ENCODE measurements around the gene TMEM51. TPM values are rescaled to one million over a fixed set of nuclear protein-coding genes. Genes with fewer than 3 reads are reported as not detected.
A peak's percentile ranks its signal among the peaks of the same experiment; 100 is the strongest.

The TMEM51 gene
- total RNA-seq, 1 experiment from 2014 or later, result 19.2 TPM

DNA sequence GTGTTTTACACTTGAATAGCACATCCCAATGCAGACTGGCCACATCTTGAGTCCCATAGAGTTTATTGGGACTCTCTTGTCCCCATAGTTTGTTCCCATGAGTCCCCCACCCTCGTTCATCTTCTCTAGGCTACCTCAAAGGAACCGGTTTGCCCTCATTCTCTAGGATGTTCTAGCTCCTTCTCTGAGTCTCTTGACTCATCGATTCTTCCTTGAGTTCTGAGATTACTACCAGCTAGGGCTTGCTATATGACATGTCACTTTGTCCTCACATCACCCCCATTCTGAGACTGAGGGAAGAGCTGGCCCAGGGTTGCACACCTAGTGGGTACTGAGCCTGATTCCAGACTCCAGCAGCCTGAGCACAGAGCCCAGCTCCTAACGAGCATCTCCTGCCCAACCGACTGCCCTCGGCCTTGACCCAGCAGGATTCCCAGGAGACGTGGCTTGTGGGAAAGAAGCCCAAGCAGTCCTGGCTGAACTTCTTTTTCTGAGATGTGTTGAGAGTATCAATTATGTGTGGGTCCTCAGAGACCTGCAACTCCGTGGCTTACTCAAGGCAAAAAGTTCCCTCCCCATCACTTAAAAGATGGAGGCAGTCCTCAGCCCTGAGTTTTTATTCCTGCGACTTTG lies 42.0 kb downstream of the TMEM51 start:
- no peaks in the 10 kb centered on the region for H3K36me3 ChIP-seq
- DNase-seq (ENCODE audit: low read depth in 1 of 2, low spot score in 2 of 2), result no peak
- H3K9me3 ChIP-seq (replicated peaks), result no peaks in the 10 kb centered on the region
- no peak overlapping the region for H3K27ac ChIP-seq
- H3K4me1 ChIP-seq (replicated peaks), result peaks cover 5% of the 10 kb centered on the region
- H3K4me3 ChIP-seq, result no peak overlapping the region
- H3K27me3 ChIP-seq (replicated peaks), result no peaks in the 10 kb centered on the region

DNA sequence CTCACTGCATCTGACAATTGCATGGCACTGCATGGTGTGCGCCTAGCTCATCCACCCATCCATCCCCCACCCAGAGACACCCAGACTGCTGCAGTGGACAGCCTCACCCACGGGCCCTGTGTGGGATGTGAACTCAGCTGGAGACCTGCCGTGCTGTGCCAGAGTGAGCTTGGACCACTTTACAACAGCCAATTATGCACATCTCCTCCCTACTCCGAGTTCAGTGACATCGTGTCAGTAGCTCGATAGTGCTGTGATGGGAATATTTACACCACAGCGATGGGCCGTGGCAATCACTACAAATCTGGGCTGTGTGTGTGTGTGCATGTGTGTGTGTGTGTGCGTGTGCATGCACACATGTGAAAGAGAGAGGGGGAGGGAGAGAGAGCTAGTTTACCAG lies 42.5 kb downstream of the TMEM51 start:
- no peaks in the 10 kb centered on the region for H3K36me3 ChIP-seq
- H3K9me3 ChIP-seq (replicated peaks), result no peaks in the 10 kb centered on the region
- H3K27me3 ChIP-seq (replicated peaks), result no peaks in the 10 kb centered on the region
- no peak for DNase-seq (ENCODE audit: low read depth in 1 of 2, low spot score in 2 of 2)
- no peak overlapping the region for H3K4me3 ChIP-seq
- H3K27ac ChIP-seq, result no peak overlapping the region
- H3K4me1 ChIP-seq (replicated peaks), result peaks cover 9% of the 10 kb centered on the region

DNA sequence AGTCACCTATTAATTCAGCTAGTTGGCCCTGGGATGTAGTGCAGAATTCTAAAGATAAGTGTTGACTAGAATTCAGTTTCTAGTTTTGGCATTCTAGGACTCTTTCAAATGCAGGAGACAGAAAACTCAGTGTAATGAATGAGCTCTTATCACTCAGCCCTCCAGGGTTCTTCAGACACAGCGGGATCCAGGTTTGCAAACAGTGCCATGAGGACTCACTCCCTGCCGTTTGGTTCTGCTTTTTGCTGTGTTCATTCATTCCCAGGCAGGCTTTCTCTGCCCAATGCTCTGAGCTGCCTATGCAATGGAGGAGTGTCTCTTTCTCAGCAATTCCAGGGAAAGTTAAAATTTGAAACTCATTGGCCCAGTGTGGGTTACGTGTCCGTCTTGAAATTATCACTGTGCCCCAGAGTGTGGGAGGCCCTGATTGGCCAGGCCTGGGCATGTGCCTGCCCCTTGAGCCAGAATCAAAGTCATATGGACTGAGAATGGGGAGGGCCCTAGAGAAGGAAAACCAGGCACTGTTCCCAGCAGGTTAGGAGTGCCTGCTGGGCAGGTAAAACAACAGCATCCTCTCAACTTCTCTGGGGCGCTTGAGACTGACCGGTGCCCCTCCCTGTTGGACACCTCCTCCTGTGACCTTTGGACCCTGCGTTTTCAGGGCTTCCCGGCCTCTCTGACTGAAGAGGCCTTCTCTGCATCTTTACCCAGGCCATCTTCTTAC lies 43.4 kb downstream of the TMEM51 start:
- Histone ChIP-seq H3K4me3 (no peak overlapping the region), H3K9me3 (replicated peaks) (no peaks in the 10 kb centered on the region), H3K4me1 (replicated peaks) (peaks cover 9% of the 10 kb centered on the region), H3K36me3 (no peaks in the 10 kb centered on the region), H3K27ac (no peak overlapping the region), H3K27me3 (replicated peaks) (no peaks in the 10 kb centered on the region)
- no peak for DNase-seq (ENCODE audit: low read depth in 1 of 2, low spot score in 2 of 2)

DNA sequence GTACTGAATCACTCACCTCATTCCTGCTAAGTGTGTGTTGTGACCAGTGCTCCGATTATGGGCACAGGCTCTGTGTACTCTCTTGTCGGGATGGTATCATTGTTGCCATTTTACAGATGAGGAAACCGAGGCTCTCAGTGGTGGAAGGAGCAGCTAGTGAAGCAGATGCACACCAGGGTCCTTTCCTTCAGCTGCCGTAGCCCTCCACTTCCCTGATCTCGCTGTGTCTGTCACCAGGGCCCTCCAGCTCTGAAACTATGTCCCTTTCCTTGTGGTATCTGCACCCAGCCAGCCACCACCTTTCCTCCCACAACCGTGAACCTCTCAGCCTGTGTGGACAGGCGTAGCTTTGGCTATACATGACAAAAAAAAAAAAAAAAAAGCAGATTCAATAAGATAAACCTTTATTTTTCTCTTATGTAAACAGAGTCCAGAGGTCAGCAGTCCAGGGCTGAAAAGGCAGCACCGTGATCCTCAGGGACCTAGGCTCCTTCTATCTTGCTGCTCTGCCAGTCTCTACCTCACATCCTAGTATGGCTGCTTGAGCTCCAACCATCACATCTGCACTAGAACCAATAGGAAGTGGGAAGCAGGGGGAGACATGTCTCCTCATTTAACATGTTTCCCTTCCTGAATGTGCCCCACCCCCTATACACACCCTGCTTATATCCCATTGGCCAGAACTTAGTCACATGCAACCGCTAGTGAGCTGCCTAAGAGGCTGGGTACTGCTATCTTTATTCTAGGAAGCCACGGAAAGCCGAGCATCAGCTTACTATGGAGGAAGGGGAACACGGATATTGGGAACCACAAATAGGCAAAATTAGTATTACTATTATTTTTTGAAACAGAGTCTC lies 44.3 kb downstream of the TMEM51 start:
- no peaks in the 10 kb centered on the region for H3K36me3 ChIP-seq

DNA sequence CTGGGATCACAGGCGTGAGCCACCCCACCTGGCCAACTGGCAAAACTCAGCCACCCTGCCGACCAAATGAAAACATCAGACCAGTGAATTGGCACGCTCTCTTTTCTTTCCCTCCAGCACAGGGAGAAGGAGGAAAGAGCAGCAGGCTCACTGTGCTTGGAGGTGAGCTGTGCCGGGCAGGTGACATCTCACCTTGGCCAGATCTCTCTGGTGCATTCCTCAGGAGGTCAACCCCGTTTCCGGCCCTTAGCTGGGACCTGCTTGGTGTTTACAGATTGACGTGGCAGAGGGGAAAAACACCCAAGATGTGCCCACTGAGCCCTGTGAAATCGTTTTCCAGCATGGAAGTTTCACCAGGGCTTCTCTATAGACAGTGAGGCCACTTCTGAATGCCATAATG lies 45.1 kb downstream of the TMEM51 start:
- no peak for DNase-seq (ENCODE audit: low read depth in 1 of 2, low spot score in 2 of 2)
- H3K36me3 ChIP-seq, result no peaks in the 10 kb centered on the region
- no peak overlapping the region for H3K4me3 ChIP-seq
- H3K27me3 ChIP-seq (replicated peaks), result no peaks in the 10 kb centered on the region
- no peak overlapping the region for H3K27ac ChIP-seq
- peaks cover 9% of the 10 kb centered on the region for H3K4me1 ChIP-seq (replicated peaks)
- no peaks in the 10 kb centered on the region for H3K9me3 ChIP-seq (replicated peaks)

More for the DNA sequence above, 44.3 kb downstream of the TMEM51 start:
- DNase-seq (ENCODE audit: low read depth in 1 of 2, low spot score in 2 of 2), result no peak
- H3K9me3 ChIP-seq (replicated peaks), result no peaks in the 10 kb centered on the region
- no peak overlapping the region for H3K4me3 ChIP-seq
- H3K27ac ChIP-seq, result no peak overlapping the region
- H3K27me3 ChIP-seq (replicated peaks), result no peaks in the 10 kb centered on the region
- peaks cover 9% of the 10 kb centered on the region for H3K4me1 ChIP-seq (replicated peaks)

DNA sequence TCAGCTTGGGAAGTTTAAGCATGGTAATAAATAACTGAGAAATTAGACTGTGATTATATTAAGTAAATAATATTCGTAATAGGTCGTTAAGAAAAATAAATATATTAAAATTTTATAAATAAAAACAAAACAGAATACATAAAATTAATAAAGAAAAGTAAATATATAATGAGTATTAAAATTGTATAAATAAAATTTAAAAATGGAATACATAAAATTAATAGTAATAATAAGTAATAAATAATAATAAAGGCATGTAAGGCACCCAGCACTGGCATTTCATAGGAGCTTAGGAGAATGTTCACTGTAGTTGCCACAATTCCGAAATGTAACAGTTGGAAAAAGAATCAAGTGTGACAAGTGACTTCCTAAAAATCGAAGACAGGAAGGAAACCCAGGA lies 47.7 kb downstream of the TMEM51 start:
- no peaks in the 10 kb centered on the region for H3K9me3 ChIP-seq (replicated peaks)
- no peak for DNase-seq (ENCODE audit: low read depth in 1 of 2, low spot score in 2 of 2)
- H3K4me1 ChIP-seq (replicated peaks), result peaks cover 9% of the 10 kb centered on the region
- H3K27me3 ChIP-seq (replicated peaks), result no peaks in the 10 kb centered on the region
- H3K27ac ChIP-seq, result peak overlapping the region; percentile 7; the same call in 1 of the 2 replicates
- no peaks in the 10 kb centered on the region for H3K36me3 ChIP-seq
- H3K4me3 ChIP-seq, result no peak overlapping the region

DNA sequence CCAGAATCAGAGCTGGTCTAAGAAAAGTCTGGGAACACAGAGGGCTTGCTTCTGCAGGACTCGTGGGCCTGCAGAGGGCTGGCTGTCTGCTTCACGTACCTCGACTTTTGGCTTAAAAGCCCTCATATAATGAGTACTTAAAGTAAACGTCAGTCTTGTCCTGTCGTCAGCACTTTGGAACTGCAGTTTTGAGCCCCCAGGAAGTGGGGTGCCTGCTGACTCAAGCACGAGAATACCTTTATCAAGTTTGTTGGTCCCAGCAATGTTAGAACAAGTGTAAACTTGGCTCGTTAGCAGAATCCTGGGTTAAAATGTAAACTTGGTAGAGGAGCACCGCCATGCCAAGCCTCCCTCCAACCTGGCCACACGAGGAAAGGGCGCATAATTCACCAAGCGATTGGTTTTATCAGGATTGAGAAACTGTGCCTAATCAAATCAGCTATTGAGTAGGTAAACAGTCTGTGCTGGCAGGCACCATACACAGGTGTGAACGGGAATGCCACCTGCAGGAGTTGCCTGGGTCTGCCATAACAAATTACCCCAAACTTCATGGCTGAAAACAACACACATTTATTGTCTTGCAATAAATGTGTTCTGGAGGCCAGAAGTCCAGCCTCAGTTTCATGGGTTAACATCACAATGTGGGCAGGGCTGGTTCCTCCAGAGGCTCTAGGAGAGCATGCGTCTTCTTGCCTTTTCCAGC lies 48.5 kb downstream of the TMEM51 start:
- no peak for DNase-seq (ENCODE audit: low read depth in 1 of 2, low spot score in 2 of 2)
- Histone ChIP-seq H3K27ac (no peak overlapping the region), H3K9me3 (replicated peaks) (no peaks in the 10 kb centered on the region), H3K27me3 (replicated peaks) (no peaks in the 10 kb centered on the region), H3K4me1 (replicated peaks) (peaks cover 9% of the 10 kb centered on the region), H3K36me3 (no peaks in the 10 kb centered on the region), H3K4me3 (no peak overlapping the region)

DNA sequence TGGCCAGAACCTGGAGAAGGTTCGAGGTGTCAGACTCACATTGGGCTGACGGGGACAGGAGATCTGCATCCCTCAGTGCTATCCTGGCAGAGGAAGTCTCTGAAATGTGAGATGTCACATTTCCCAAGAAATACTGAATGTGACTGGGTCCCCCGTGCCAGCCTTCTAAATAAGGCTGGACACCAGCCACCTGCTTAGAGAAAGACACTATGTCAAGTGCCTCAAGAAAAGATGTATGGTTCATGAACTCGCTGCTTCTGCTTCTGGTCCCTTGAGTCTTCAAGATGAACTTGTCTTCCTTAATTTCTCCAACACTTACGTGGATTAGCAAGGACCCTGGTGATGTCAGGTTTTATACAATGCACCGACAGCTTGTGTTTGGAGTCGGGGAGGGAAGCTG lies 51.4 kb downstream of the TMEM51 start:
- Histone ChIP-seq H3K27ac (no peak overlapping the region), H3K4me3 (no peak overlapping the region), H3K4me1 (replicated peaks) (peaks cover 9% of the 10 kb centered on the region), H3K9me3 (replicated peaks) (no peaks in the 10 kb centered on the region), H3K36me3 (no peaks in the 10 kb centered on the region; the same call in 1 of the 2 replicates), H3K27me3 (replicated peaks) (no peaks in the 10 kb centered on the region)
- no peak for DNase-seq (ENCODE audit: low read depth in 1 of 2, low spot score in 2 of 2)

DNA sequence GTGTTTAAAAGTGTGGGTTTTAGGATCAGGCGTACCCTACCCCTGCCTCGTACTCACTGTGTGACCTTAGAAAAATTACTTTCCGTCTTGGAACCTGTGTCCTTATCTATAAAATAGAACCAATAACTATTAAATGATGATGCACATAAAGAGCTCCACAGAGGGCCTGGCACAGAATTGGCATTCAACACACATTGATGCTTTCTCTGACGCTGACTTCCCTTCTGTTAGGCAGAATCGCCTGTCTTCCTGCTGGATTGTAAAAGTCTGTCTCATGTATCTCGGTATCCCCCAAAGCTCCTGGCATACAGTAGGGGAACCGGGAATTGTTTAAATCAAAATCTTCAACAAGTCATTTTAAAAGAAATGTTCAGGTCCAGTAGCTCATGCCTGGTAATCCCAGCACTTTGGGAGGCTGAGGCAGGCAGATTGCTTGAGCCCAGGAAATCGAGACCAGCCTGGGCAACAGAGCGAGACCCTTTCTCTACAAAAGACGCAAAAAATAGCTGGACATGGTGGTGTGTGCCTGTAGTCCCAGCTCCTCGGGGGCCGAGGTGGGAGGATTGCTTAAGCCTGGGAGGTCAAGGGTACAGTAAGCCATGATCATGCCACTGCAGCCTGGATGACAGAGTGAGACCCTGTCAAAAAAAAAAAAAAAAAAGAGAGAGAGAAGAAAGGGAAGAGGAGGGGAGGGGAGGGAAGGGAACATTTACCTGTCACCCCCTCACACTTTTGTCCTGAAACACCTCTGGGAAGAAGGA lies 52.2 kb downstream of the TMEM51 start:
- peaks cover 3% of the 10 kb centered on the region for H3K4me1 ChIP-seq (replicated peaks)
- H3K27ac ChIP-seq, result no peak overlapping the region
- H3K4me3 ChIP-seq, result no peak overlapping the region
- H3K9me3 ChIP-seq (replicated peaks), result no peaks in the 10 kb centered on the region
- H3K36me3 ChIP-seq, result no peaks in the 10 kb centered on the region; the same call in 1 of the 2 replicates
- no peak for DNase-seq (ENCODE audit: low read depth in 1 of 2, low spot score in 2 of 2)
- H3K27me3 ChIP-seq (replicated peaks), result no peaks in the 10 kb centered on the region

DNA sequence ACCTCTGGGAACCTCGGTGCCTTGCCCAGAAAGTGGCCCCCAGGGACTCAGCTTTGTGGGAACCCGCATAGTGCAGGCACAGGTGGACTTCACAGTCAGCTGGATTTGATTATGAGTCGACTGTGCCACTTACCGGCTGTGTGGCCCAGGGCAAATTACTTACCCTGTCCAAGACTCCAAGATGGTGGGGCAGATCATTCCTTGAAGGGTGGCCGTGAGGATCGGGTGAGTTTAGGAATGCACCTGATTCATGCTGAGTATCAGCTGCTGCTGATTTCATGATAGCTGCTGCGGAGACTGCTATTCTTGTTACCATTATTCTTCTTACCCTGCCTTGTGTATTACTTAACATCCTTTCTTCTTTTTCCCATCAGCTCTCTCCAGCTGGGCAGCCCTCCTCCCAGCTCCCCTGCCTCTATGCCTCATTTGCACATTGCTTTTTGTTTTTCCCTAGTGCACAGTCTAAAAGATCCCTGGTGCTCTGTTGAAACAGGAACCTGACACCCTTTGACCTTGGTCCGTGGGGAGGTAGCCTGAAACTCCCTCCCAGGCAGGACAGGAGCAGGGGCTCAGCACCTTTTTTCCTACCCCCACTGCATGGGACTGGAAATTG lies 53.0 kb downstream of the TMEM51 start:
- Histone ChIP-seq H3K9me3 (replicated peaks) (no peaks in the 10 kb centered on the region), H3K27ac (no peak overlapping the region), H3K4me3 (no peak overlapping the region), H3K27me3 (replicated peaks) (no peaks in the 10 kb centered on the region), H3K36me3 (no peaks in the 10 kb centered on the region; the same call in 1 of the 2 replicates), H3K4me1 (replicated peaks) (no peaks in the 10 kb centered on the region)
- no peak for DNase-seq (ENCODE audit: low read depth in 1 of 2, low spot score in 2 of 2)

DNA sequence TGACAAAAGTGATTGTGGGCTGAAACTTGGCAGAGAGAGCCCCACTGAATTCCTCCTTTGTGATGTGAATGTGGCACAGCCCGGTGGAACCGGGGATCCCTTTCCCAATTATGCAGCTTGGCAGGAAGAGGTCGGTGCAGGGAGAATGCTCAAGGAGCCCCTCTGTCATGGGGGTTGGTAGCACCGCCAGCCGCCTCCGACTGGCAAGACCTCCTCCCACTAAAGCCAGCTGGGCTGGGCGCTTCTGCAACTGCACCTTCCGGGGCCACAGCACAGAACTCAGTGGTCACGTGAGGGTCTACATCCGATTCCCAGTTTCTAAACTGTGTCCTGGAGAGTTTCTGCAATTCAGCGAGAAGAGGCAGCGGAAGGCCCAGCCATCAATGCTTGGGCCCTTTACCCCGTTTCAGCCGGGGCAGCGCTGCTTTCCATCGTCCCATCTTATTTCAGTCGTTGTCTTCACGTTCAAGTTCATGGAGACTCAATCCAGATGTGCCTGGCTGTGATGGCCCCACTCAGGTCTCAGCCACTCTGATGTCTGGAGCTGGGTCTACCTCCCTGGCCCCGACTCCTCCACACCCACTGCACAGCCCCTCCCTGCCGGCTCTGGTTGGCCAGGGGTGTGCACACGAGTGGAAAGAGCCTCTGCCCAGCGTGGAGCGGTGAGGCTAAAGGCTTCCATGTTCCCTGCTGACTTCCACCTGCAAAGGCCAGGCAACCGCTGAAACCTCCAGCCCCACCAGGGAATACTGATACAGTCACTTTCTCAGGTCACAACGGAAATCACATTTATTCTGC lies 53.7 kb downstream of the TMEM51 start:
- Histone ChIP-seq H3K27me3 (replicated peaks) (no peaks in the 10 kb centered on the region), H3K27ac (no peak overlapping the region), H3K4me3 (no peak overlapping the region), H3K9me3 (replicated peaks) (no peaks in the 10 kb centered on the region), H3K4me1 (replicated peaks) (no peaks in the 10 kb centered on the region), H3K36me3 (no peaks in the 10 kb centered on the region; the same call in 1 of the 2 replicates)
- no peak for DNase-seq (ENCODE audit: low read depth in 1 of 2, low spot score in 2 of 2)

DNA sequence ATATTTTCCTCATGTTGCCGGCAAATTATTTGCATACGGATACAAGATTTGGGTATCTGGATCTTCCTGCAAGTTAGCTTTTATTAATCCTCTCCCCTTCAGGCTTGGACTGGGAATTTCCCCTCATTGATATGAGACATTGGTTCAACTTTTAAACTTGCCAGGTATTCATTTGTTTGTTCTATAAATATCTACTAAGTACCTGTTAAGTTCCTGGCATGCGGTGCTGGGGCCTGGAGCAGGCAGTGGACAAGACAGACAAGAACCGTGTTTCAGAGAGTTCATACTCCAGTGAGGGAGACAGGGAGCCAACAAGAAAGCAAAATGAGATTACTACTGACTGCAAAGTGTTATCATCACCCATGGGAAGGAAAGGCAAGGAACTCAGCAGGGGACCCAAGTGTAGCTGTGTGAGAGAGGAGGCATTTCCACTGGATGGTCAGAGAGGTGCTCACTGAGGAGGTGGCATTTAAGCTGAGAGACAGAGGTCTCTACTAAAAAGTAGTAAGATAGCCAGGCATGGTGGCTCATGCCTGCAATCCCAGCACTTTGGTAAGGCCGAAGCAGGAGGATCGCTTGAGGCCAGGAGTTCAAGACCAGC lies 54.4 kb downstream of the TMEM51 start:
- H3K27me3 ChIP-seq (replicated peaks), result no peaks in the 10 kb centered on the region

More for the DNA sequence above, 54.4 kb downstream of the TMEM51 start:
- no peak for DNase-seq (ENCODE audit: low read depth in 1 of 2, low spot score in 2 of 2)
- no peaks in the 10 kb centered on the region for H3K4me1 ChIP-seq (replicated peaks)
- H3K4me3 ChIP-seq, result no peak overlapping the region
- H3K27ac ChIP-seq, result no peak overlapping the region
- H3K36me3 ChIP-seq, result no peaks in the 10 kb centered on the region; the same call in 1 of the 2 replicates
- H3K9me3 ChIP-seq (replicated peaks), result no peaks in the 10 kb centered on the region
